Ovary (tissue), 9 donors: Measurements from ENCODE around the gene MARK3. TPM values are rescaled to one million over a fixed set of nuclear protein-coding genes. Genes with fewer than 3 reads are reported as not detected.

ENCODE experiments used
- DNase-seq, 5 donors: peaks; one replicate each; pipeline ENCODE4 v3.0.0-alpha.2; 2019 to 2020
- H3K27ac ChIP-seq, 2 donors: fragments of 200-600 bp; one replicate each; pipeline versions ENCODE4 v1.5.1 to v1.8.0; 2019 to 2022
- H3K27me3 ChIP-seq: fragments of 200-600 bp; one replicate; pipeline ENCODE4 v1.8.0; 2022
- H3K36me3 ChIP-seq: fragments of 200-600 bp; sonication (generic); one replicate; pipeline ENCODE4 v1.5.1; 2019
- H3K4me1 ChIP-seq: one replicate; pipeline ENCODE4 v1.8.1; 2013; ENCODE audit warnings: mild to moderate bottlenecking, moderate library complexity; ENCODE audit not compliant: insufficient read depth
- H3K4me3 ChIP-seq: fragments of 200-600 bp; sonication (generic); one replicate; pipeline ENCODE4 v1.5.1; 2017
- H3K9me3 ChIP-seq, 2 donors: fragments of 200-600 bp in 1 of 2; sonication (generic) in 1 of 2; one replicate each; pipeline versions ENCODE4 v1.5.1 to v1.8.1; 2013 to 2019; ENCODE audit warnings: mild to moderate bottlenecking in 1 of 2, moderate library complexity in 1 of 2
- EP300 ChIP-seq: sonication (generic); formaldehyde crosslinking; IDR thresholded peaks from one replicate; pipeline ENCODE4 v1.6.1; 2017; ENCODE audit warnings: antibody characterized with exemption
- POLR2A ChIP-seq: fragments of 450-650 bp; IDR thresholded peaks from one replicate; pipeline ENCODE4 v1.6.1; 2017; ENCODE audit warnings: antibody characterized with exemption, mild to moderate bottlenecking, moderate library complexity
- WGBS, 3 donors: extraction: QIAGEN DNeasy Blood & Tissue Kit in 1 of 3; methylation state at CpG; one replicate each; pipeline versions ENCODE4 v1.1.5 to v1.1.7; 2013 to 2017; 5-methylcytosine and 5-hydroxymethylcytosine counted together
- intact Hi-C, 4 donors: fragments of 100-400 bp; cut with DNase I; formaldehyde crosslinking; loops; one replicate each; pipeline versions ENCODE4 v1.11.0 to v1.15.1; 2022 to 2023
- polyA plus RNA-seq, 2 donors: library from polyadenylated mRNA; stranded (reverse); fragments of 200-250 nt in 1 of 2; fragments of 350-450 nt in 1 of 2; fragmentation: Illumina TruSeq in 1 of 2; extraction: RNeasy Lipid Tissue Mini Kit (QIAGEN cat#74804) in 1 of 2; gene quantifications; one replicate each; pipeline ENCODE4 v1.2.3, GENCODE V29; 2013 to 2014
- total RNA-seq, 7 donors: library from RNA; depleted of rRNA in 2 of 7; stranded (reverse); fragments of >200 nt in 2 of 7; fragmentation: NEBNext Ultra II Directional in 3 of 7; extraction: Animal tissue kit (Norgen Biotek cat#: 25700) in 3 of 7; gene quantifications; one replicate each; pipeline versions ENCODE4 v1.1.0 to v1.2.4, GENCODE V29; 2016 to 2023
- TF ChIP-seq, protein P1 (sequence below), 3 donors: fragments of 450-650 bp in 2 of 3; fragments of 200-600 bp in 1 of 3; IDR thresholded peaks; one replicate each; pipeline versions ENCODE4 v1.5.1 to v1.8.0; 2016 to 2022; ENCODE audit warnings: antibody characterized with exemption in 3 of 3, mild to moderate bottlenecking in 1 of 3
- donor health status: DM: no; HTN: no; CAD: no; lungs with moderate emphysema.
- donor health status: DM: no; HTN: no; CAD: no.
- donor health status: Bipolar disorder and iron deficiency.
- donor health status: DM: yes; HTN: yes; CAD: no.
- donor health status: DM: no; HTN: no; CAD: no.
- donor health status: DM: yes; HTN: yes; CAD: no.

The MARK3 gene
- total and polyA plus RNA-seq, 9 donors = 46.4 to 110 (median 71.1) TPM

DNA sequence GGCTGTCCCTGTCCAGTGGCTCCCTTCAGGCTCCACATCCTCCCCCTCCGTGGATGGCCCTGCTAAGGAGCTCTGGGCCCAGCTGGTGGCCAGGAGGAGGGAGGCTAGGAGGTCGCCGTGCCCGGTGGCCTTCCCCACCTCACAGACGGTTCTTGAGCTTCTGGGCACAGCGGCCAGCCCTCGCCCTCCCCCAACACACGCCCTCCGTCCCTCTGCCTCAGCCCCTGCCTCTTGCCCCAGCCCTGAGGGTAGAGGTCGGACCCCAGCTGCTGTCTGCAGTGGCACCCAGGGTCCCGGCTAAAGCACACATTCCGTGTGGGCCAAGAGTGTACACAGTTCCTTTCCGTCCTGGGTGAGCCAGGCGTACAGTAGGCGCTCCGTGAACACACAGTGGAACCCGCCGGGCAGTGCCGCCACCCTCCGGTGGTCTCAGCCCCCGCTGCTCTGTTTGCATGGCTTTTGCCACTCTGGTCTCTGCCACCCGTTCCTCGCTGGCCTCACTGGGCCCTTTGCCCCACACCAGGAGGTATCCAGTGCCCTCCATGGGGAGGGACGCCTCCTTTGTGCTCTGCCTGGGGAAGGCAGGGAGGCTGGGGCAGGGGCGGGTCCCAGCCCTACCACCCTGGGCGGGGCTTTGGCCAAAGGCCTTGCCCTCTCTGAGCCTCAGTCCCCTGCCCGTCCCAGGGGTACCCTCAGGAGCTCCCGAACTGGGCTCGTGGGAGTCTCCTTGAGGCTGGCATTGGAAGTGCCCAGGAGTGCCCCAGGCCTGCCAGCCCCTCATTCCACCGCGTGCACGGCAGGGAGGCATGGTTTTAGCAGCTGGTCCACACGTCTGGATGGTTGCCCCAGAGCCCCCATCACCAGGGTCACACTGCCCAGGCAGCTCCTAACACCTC is 156.7 kb downstream of the MARK3 start:
- peaks cover 29% of the 10 kb centered on the region for H3K4me1 ChIP-seq
- no peaks in the 10 kb centered on the region for H3K9me3 ChIP-seq
- TF ChIP-seq, protein P1, sequence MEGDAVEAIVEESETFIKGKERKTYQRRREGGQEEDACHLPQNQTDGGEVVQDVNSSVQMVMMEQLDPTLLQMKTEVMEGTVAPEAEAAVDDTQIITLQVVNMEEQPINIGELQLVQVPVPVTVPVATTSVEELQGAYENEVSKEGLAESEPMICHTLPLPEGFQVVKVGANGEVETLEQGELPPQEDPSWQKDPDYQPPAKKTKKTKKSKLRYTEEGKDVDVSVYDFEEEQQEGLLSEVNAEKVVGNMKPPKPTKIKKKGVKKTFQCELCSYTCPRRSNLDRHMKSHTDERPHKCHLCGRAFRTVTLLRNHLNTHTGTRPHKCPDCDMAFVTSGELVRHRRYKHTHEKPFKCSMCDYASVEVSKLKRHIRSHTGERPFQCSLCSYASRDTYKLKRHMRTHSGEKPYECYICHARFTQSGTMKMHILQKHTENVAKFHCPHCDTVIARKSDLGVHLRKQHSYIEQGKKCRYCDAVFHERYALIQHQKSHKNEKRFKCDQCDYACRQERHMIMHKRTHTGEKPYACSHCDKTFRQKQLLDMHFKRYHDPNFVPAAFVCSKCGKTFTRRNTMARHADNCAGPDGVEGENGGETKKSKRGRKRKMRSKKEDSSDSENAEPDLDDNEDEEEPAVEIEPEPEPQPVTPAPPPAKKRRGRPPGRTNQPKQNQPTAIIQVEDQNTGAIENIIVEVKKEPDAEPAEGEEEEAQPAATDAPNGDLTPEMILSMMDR (IDR thresholded peaks at IDR 0.05) = no peak
- TF ChIP-seq EP300 = no peak
- TF ChIP-seq POLR2A = no peak
- peak overlapping the region in 1 of 2 donors; percentile 17 for H3K27ac ChIP-seq
- peak in 4 of 5 donors; percentile 18 to 47 (median 38) for DNase-seq
- H3K36me3 ChIP-seq = no peaks in the 10 kb centered on the region
- intact Hi-C loops = loop anchor here in 1 of 4 donors (5.0 kb wide), 1 partner anchor 40 kb away; no protein-coding TSS in a partner anchor
- no peaks in the 10 kb centered on the region for H3K27me3 ChIP-seq
- H3K4me3 ChIP-seq = no peak overlapping the region
- WGBS, 3 donors = 61 to 70% (median 62%) methylated on average over 28 to 33 of the region's 33 CpGs

GRCh38 chr14:103542605-103543088 is 157.4 kb downstream of the MARK3 start:
- Histone ChIP-seq H3K4me1 (peaks cover 29% of the 10 kb centered on the region), H3K36me3 (no peaks in the 10 kb centered on the region), H3K9me3 (no peaks in the 10 kb centered on the region), H3K4me3 (no peak overlapping the region), H3K27me3 (no peaks in the 10 kb centered on the region), H3K27ac (peak overlapping the region in 1 of 2 donors; percentile 17)
- intact Hi-C loops = loop anchor here in 1 of 4 donors (5.0 kb wide), 1 partner anchor 40 kb away; no protein-coding TSS in a partner anchor
- peak; percentile 43 to 61 (median 47) for DNase-seq
- TF ChIP-seq, protein P1 (IDR thresholded peaks at IDR 0.05) = no peak
- TF ChIP-seq POLR2A (no peak), EP300 (no peak)
- WGBS, 3 donors = 21 to 26% (median 25%) methylated on average over 12 to 18 of the region's 18 CpGs

- Histone ChIP-seq H3K27ac (no peak overlapping the region), H3K4me1 (peaks cover 29% of the 10 kb centered on the region), H3K27me3 (no peaks in the 10 kb centered on the region), H3K4me3 (no peak overlapping the region), H3K36me3 (no peaks in the 10 kb centered on the region), H3K9me3 (no peaks in the 10 kb centered on the region)
- intact Hi-C loops = loop anchor here in 1 of 4 donors (5.0 kb wide), 1 partner anchor 41 kb away; no protein-coding TSS in a partner anchor
- TF ChIP-seq EP300 = no peak
- TF ChIP-seq POLR2A = no peak
- TF ChIP-seq, protein P1 (IDR thresholded peaks at IDR 0.05) = no peak
- DNase-seq = peak; percentile 16 to 47 (median 29)
- WGBS, 3 donors = 73 to 79% (median 78%) methylated on average over 10 of the region's 10 CpGs
Measured at GRCh38 chr14:103543140-103543539, 157.9 kb downstream of the MARK3 start.

- DNase-seq = peak; percentile 20 to 49 (median 35)
- intact Hi-C loops = loop anchor here in 1 of 4 donors (5.0 kb wide), 1 partner anchor 42 kb away; no protein-coding TSS in a partner anchor
- H3K4me3 ChIP-seq = no peak overlapping the region
- H3K36me3 ChIP-seq = no peaks in the 10 kb centered on the region
- H3K9me3 ChIP-seq = no peaks in the 10 kb centered on the region
- H3K27me3 ChIP-seq = no peaks in the 10 kb centered on the region
- no peak overlapping the region for H3K27ac ChIP-seq
- H3K4me1 ChIP-seq = peaks cover 29% of the 10 kb centered on the region
- TF ChIP-seq, protein P1 (IDR thresholded peaks at IDR 0.05) = no peak
- TF ChIP-seq EP300 (no peak), POLR2A (no peak)
- 50 to 54% (median 52%) methylated on average over 15 to 19 of the region's 19 CpGs for WGBS, 3 donors
Measured at GRCh38 chr14:103543721-103544387, 158.6 kb downstream of the MARK3 start.
